Measurements from ENCODE around the gene CHRD. TPM values are rescaled to one million over a fixed set of nuclear protein-coding genes. Genes with fewer than 3 reads are reported as not detected.
A peak's percentile ranks its signal among the peaks of the same experiment; 100 is the strongest.

CHRD gene
- polyA plus RNA-seq, 1 experiment: 1.5 TPM

DNA sequence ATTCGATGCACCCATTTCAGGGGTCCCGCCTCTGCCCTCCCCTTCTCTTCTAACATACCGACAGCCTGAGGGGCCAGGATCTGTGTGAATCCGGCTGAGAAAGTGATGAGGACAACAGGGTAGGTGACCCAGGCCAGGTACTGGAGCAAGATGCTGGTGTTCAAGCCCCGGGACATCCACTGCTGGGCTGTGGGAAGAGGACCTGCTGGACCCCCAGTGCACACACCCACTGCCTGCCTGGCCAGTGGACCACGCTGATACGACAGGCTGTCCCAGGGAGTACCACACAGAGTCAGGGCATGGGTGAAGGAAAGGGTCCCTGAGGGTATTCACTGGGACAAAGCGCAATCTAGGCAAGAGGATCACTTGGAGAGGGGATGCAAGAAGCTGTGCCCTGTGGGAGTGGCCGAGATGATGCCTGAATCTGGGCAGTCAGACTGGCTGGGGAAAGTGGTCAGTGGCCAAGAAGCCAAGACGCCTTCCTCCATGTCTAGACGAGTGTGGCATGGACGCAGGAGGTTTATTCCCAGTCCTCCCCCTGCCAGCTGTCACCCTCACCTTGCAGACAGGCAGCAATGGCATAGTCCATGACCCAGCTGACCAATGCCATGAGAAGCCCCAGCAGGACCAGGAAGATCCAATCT, 21.6 kb upstream of the CHRD start:
- TF ChIP-seq, protein P1, sequence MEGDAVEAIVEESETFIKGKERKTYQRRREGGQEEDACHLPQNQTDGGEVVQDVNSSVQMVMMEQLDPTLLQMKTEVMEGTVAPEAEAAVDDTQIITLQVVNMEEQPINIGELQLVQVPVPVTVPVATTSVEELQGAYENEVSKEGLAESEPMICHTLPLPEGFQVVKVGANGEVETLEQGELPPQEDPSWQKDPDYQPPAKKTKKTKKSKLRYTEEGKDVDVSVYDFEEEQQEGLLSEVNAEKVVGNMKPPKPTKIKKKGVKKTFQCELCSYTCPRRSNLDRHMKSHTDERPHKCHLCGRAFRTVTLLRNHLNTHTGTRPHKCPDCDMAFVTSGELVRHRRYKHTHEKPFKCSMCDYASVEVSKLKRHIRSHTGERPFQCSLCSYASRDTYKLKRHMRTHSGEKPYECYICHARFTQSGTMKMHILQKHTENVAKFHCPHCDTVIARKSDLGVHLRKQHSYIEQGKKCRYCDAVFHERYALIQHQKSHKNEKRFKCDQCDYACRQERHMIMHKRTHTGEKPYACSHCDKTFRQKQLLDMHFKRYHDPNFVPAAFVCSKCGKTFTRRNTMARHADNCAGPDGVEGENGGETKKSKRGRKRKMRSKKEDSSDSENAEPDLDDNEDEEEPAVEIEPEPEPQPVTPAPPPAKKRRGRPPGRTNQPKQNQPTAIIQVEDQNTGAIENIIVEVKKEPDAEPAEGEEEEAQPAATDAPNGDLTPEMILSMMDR (IDR thresholded peaks at IDR 0.05; ENCODE audit: insufficient read depth, low read depth, low read length): no peak
- Histone ChIP-seq H3K36me3 (ENCODE audit: control insufficient read depth, insufficient read depth, low read length) (peaks cover 7% of the 10 kb centered on the region), H3K27me3 (ENCODE audit: control insufficient read depth, insufficient read depth, low read length) (no peaks in the 10 kb centered on the region), H3K4me3 (ENCODE audit: low read depth, low read length) (no peak overlapping the region)
- ChIA-PET POLR2A (interaction anchor here (0.6 kb wide), 1 partner anchor 15 kb away, joined by 20 read pairs; no protein-coding TSS in a partner anchor), CTCF (interaction anchor here (0.6 kb wide), 1 partner anchor 27 kb away, joined by 3 read pairs; no protein-coding TSS in a partner anchor)
- DNase-seq (ENCODE audit: low read depth): no peak

DNA sequence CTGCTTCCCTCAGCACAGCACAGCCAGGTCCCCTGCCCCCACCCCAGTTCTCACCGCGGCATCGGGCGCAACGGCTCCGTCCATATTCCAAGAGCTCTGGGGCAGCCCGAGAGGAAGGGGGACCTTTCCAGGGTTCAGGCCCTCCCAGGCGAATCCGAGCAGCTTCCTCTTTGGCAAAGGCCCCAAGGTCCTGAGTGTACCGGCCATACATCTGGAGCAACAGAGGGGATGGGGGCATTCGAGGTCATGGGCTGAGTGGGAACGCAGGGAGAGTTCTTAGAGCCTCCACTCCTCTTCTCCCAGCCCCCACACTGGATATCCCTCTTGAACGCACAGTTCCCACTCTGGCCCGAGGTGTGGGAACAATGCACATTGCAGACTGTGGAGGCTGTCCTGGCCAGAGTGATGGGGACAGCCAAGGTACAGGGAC, 20.9 kb upstream of the CHRD start:
- H3K4me3 ChIP-seq (ENCODE audit: low read depth, low read length): no peak overlapping the region
- DNase-seq (ENCODE audit: low read depth): no peak
- ChIA-PET POLR2A (interaction anchor here (0.6 kb wide), 1 partner anchor 16 kb away, joined by 20 read pairs; no protein-coding TSS in a partner anchor), CTCF (interaction anchor here (1.9 kb wide), 1 partner anchor 13 kb away, joined by 7 read pairs; no protein-coding TSS in a partner anchor)
- TF ChIP-seq, protein P1 (IDR thresholded peaks at IDR 0.05; ENCODE audit: insufficient read depth, low read depth, low read length): no peak
- H3K36me3 ChIP-seq (ENCODE audit: control insufficient read depth, insufficient read depth, low read length): peaks cover 3% of the 10 kb centered on the region
- no peaks in the 10 kb centered on the region for H3K27me3 ChIP-seq (ENCODE audit: control insufficient read depth, insufficient read depth, low read length)

DNA sequence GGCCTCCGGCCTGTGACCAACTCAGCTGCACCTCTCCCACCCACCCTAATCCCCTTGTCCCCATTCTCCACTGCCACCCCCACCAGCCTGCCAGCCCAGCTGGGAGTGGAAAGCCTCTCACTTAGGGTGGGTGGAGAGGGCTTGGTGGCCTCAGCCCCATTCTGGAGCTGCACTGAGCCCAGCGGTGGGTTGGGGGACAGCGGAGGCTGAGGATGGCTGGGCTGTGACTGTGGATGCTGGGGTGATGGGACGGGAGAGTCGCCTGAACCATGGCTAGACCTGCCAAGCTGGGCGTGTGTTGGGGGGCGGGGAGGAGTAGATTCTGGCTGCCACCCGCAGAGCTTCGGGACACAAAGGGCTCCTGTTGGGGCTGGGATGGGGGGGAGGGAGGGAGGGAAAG, 20.2 kb upstream of the CHRD start:
- no peak overlapping the region for H3K4me3 ChIP-seq (ENCODE audit: low read depth, low read length)
- H3K36me3 ChIP-seq (ENCODE audit: control insufficient read depth, insufficient read depth, low read length): peaks cover 3% of the 10 kb centered on the region
- ChIA-PET CTCF (interaction anchor here (1.0 to 2.2 kb wide), 6 partner anchors 11 to 182 kb away, joined by 3 to 8 read pairs (median 4); no protein-coding TSS in a partner anchor), POLR2A (no interaction called here)
- TF ChIP-seq, protein P1 (IDR thresholded peaks at IDR 0.05; ENCODE audit: insufficient read depth, low read depth, low read length): no peak
- no peaks in the 10 kb centered on the region for H3K27me3 ChIP-seq (ENCODE audit: control insufficient read depth, insufficient read depth, low read length)
- DNase-seq (ENCODE audit: low read depth): no peak

DNA sequence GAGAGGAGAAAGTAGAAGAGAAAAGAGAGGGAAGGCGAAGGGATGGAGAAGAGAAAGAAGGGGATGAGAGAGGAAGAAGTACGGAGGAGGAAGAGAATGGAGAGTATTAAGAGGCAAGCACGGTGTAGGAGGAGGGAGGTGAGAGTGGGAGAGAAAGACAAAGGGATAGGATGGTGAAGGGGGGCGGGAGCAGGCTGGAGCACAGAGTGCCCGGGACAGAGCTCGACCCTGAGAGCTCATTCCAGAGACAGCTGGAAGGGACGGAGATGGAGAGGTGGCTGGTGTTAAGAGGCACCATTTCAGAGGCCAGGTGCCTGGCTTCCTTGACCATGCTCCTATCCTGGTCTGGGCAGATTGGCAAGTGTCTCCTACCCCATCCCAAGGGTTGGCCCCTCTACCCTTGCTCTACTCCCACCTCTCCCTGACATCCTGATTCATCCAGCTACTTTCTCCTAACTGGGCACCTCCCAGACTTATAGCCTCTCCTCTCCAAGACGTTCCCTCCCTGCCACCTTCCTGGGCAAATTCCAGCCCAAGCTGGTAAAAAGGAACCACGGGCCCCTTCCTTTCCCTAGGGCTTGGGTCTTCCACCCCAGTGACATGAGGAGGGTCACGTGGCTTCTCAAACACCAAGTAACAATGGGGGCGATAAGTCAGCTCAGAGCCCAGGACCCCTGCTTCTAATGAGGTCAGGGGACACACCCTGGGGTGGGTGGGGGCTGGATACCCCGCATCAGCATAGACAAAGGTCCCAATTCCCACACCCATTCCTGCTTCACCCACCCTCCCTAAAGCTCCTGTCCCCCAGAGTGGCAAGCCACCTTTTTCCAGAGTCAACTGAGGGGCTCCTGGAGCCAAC, 19.6 kb upstream of the CHRD start:
- TF ChIP-seq, protein P1 (IDR thresholded peaks at IDR 0.05; ENCODE audit: insufficient read depth, low read depth, low read length): no peak
- ChIA-PET CTCF (interaction anchor here (0.6 to 2.2 kb wide), 7 partner anchors 11 to 181 kb away, joined by 3 to 8 read pairs (median 4); no protein-coding TSS in a partner anchor), POLR2A (interaction anchor here (0.5 kb wide), 1 partner anchor 12 kb away, joined by 11 read pairs; no protein-coding TSS in a partner anchor)
- Histone ChIP-seq H3K4me3 (ENCODE audit: low read depth, low read length) (peak overlapping the region; percentile 77), H3K36me3 (ENCODE audit: control insufficient read depth, insufficient read depth, low read length) (peaks cover 3% of the 10 kb centered on the region), H3K27me3 (ENCODE audit: control insufficient read depth, insufficient read depth, low read length) (no peaks in the 10 kb centered on the region)
- no peak for DNase-seq (ENCODE audit: low read depth)
